NCI-H1417 treated with DMSO at 0.1 percent for 48 hours (cell line): Measurements from ENCODE around the gene PDE1A.
A peak's percentile ranks its signal among the peaks of the same experiment; 100 is the strongest.
"Not testable (repeated sequence)": the region's sequence is repeated elsewhere in the genome, so short reads cannot be mapped to it uniquely, and the experiment has no call there.

Experiments
- DNase-seq: peaks from one replicate; lab custom pipeline; 2025; lab: John Stamatoyannopoulos, UW

The PDE1A gene

DNA sequence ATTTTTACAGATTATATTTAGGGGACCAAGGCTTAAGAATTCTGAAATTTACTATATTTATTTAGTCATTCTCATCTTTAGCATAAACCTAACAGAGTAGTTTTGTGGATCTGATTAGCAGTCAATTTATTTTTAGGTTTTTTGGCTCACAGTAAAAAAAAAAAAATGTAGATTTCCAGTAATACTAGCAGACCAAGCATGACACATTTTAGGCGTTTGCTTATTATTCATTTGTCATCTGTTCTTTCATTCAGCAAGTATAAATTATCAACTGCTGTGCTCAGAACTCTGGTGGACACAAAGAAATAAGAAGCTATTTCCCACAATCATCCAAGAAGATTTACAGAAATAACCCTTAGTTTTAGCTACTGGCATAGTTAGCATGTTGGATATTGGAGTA lies 20.6 kb downstream of the PDE1A start:
- no peak for DNase-seq

- no peak for DNase-seq
These were observed 21.8 kb downstream of the PDE1A start for GRCh38 chr2:182404975-182405561.

- DNase-seq: no peak
These were observed 22.7 kb downstream of the PDE1A start for GRCh38 chr2:182404092-182404491.

GRCh38 chr2:182393270-182393760 lies 33.5 kb downstream of the PDE1A start:
- DNase-seq: no peak

GRCh38 chr2:182391443-182391842 lies 35.4 kb downstream of the PDE1A start:
- no peak for DNase-seq

- not testable (repeated sequence) for DNase-seq
These were observed 40.5 kb downstream of the PDE1A start for GRCh38 chr2:182386267-182386880.

- DNase-seq: no peak
These were observed 42.0 kb downstream of the PDE1A start for GRCh38 chr2:182384860-182385259.

DNA sequence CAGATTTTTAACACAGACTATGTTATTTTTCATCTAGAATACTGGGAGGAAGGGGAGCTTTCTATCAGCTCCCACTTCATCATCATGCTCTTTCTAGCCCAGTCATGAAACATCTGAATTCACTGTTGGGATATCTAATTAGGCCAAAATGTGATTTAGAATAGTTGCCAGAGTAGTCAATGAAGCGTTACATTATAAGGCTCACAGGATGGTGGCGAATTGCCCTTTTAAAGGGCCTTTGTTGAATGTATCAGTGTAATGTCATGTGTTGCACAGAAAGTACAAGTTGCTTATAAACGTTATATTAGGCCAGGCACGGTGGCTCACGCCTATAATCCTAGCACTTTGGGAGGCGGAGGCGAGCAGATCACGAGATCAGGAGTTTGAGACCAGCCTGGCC lies 45.6 kb downstream of the PDE1A start:
- no peak for DNase-seq

DNA sequence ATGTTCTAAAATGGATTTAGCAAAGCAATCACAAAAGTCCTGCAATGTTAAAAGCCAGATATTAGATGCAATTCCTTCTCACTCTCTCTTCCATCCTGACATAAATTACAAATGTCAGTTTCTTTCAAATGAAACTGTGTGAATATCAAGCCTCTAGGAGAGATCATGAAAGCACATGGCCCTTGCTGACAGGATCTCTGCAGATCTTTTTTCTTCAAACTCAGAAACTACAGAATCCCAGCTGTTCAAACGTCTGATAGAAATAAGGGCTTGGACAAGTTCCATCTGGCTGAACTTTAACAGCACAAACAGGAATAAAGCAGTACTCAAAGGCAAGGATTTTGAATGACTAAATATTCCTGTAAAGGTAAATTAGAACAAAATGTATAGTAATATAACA lies 47.6 kb downstream of the PDE1A start:
- no peak for DNase-seq

- DNase-seq: no peak
These were observed 48.1 kb downstream of the PDE1A start for GRCh38 chr2:182378759-182379158.

DNA sequence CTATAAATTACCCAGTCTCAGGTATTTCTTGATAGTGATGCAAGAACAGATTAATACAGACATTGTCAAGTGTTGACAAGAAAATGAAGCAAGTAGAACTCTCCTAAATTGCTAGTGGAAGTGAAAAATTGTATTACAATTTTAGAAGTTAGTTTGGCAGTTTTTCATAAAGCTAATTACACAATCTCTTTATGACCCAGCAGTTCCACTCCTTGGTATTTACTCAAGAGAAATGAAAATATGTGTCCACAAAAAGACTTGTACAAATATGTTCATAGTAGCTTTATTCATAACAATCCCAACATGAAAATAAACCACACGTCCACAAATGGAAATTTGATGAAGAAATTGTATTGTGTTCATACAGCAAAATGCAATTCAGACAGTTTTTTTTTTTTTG lies 49.4 kb downstream of the PDE1A start:
- no peak for DNase-seq

GRCh38 chr2:182375862-182376261 lies 51.0 kb downstream of the PDE1A start:
- DNase-seq: no peak

- DNase-seq: no peak
These were observed 54.2 kb downstream of the PDE1A start for GRCh38 chr2:182372661-182373060.

- DNase-seq: no peak
These were observed 57.8 kb downstream of the PDE1A start for GRCh38 chr2:182368996-182369395.

DNA sequence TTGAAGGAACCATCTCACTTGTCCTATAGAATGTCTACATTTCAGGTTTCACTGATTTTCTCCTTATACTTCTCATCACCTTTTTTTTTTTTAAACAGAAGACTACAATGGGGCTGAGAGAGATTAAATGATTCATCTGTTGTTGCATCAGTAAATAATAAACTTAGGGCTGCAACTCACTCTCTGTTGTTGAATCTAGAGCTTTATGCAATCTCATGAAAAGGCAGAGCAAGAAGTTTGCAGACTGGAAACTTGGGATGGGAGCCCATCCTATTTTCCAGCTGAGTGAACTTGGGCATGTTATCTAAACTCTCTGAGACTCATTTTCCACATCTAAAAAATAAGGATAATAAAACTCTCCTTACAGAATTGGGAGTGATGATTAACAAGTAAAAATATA lies 58.4 kb downstream of the PDE1A start:
- DNase-seq: no peak

DNA sequence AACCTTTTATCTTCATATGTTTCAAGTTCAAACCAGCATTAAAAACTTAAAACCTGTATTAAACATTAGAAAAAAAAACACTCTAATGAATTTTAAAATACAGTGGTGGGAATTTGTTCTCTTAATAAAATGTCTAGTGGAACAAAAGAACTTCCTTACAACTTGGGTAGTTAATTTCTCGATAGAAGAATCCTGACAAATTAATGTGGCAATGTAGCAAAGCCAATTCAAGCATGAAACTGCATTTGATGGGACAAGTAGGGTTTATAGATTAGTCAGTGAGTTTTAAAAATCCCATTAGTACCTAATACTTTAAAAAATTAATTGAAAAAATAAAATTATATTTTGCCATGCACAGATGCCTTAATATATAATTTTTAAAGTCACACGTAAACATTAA lies 59.4 kb downstream of the PDE1A start:
- DNase-seq: no peak

- DNase-seq: peak; percentile 88
These were observed 60.2 kb downstream of the PDE1A start for GRCh38 chr2:182366628-182367027.

DNA sequence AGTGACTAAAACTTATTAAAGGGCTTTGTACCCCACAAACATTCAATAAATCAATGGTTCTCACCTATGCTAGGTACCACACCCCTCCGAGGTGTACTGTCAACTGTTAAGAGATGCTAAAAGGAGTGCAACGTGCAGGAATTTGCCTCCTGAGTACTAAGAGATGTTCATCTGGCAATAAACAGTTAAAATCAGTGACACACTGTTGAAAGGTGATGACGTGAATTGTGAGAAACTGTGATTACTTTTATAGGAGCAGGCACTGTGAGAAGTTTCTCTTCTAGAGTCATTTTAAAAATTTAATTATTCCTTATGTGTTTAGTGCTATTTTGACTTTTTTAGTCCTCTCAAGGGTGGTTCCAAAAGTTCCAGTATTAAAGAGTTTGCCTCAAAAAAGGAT lies 61.0 kb downstream of the PDE1A start:
- DNase-seq: no peak

DNA sequence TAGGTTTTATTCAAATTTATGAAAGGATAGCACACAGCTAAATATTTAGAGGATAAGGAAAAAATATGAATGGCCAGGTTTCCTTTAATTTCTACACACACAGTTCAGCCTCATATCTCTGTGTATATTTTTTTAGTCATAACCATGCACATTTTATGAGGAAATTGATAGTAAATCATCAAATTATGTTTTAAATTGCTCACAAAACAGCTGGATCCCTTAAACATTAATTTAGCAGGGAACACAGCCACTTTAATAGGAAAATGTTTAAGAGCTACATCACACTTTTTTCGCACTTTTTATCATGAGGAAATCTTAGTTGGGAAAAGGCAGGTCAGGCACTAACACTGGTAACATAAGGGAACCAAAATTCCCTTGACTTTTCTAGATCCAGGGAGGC lies 65.4 kb downstream of the PDE1A start:
- DNase-seq: no peak

- no peak for DNase-seq
These were observed 66.1 kb downstream of the PDE1A start for GRCh38 chr2:182360663-182361260.

GRCh38 chr2:182359990-182360662 lies 66.7 kb downstream of the PDE1A start:
- DNase-seq: no peak

DNA sequence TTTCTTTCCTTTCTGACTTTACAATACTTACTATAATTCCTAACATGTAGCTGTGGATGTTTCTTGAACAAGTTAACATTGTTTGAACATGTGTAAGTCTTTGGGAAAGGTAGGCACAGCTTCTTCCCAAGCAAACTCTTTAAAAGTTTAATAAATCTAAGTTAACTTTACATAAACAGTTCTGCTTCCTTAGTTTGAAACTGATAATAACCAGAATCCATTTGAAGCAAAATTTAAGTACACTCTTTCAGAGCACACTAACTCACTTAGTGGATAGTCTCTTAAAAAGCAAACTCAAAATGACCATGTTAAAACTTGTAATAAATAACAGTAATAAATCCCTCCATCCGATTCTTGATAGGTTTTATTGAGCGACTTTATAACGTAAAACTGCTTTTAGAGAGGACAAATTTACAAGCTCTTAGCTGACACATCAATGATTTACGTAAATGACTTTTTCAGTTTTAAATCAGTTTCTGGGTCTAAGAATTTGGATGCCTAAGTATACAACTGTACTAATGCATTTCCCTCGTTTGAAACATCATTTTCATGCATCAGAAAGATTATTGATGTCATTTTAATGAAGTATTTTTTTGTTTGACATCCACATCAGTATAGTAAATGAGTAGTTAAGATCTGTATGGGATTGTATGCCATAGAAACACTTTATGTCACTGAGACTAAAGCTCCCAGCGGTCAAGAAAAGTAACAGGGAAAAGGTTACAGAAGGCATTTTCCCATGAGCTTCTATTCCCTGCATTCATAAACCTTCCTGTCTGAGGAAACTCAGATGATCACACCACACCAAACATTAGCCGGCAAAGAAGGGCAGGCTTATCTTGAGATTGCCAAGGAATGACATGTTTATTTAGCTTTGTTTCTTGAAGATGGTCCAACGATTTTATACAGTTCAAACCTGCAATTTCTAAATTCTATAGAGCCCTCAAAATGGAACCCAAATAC lies 67.5 kb downstream of the PDE1A start:
- no peak for DNase-seq
